Activated CD4-positive, alpha-beta T cell treated with anti-CD3 and anti-CD28 coated beads for 24 hours (primary cell): Measurements from ENCODE around the gene COQ2.
"Not testable (repeated sequence)": the region's sequence is repeated elsewhere in the genome, so short reads cannot be mapped to it uniquely, and the experiment has no call there.

Experiments used
- DNase-seq, 2 donors: peaks; one replicate each; pipeline ENCODE4 v3.0.0-alpha.2; 2020; ENCODE audit warnings: low read depth in 2 of 2

The COQ2 gene

DNA sequence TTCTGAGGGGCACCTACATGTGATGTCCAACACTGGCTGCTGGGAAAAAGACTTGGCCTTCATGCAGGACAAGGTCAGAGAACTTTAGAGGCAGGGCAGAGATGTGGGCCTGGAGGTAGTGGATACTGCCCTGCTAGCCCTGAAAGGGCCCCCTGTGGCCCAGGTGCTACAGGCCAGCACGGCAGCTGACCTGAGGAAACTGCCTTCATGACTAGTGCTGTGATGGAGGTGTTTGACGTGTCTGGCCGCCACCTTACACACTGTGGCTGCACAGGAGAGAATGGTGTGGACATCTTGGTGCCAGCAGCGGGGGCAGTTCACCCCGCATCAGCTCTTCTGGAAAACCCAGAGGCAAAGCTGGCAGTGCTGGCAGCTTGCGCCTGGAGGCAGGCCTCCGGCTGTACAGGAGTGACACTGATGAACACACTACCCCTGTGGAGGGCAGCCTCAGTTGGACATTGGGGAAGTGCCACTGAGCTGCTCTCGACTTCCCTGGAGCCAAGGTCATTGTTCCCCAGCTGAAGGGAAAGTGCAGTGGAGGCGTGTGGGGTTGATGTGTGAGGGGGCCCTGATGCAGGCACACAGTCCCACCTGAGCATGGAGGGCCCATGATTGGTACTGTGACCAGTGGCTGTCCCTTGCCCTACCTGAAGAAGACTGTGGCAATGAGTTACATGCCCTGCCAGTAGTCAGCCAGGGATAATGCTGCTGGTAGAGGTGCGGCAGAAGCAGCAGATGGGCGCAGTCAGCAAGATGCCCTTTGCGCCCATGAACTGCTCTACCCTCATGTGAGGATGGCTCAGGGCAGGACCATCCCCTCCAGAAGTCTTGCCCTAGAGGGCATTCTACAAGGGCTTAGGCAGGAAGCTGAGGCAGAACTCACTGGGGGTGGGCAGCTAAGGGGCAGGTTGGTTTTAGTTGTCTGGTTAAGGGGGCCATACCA, 36.9 kb downstream of the COQ2 start:
- DNase-seq: no peak

DNA sequence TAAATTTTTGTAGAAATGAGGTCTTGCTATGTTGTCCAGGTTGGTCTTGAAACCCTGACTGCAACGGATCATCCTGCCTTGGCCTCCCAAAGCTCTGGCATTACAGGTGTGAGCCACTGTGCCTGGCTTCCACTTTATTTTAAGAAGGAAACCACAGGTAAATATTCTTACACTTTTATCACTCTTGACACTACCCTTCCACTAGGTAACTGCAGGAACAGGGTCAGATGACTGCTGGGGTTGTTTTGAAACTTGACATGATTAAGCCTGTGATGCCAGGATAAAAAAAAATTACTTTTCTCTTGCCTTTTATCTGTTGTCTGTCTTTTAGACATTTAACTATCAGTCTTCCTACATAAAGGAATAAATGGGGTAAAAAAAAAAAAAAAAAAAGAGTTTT, 43.5 kb downstream of the COQ2 start:
- DNase-seq: no peak

DNA sequence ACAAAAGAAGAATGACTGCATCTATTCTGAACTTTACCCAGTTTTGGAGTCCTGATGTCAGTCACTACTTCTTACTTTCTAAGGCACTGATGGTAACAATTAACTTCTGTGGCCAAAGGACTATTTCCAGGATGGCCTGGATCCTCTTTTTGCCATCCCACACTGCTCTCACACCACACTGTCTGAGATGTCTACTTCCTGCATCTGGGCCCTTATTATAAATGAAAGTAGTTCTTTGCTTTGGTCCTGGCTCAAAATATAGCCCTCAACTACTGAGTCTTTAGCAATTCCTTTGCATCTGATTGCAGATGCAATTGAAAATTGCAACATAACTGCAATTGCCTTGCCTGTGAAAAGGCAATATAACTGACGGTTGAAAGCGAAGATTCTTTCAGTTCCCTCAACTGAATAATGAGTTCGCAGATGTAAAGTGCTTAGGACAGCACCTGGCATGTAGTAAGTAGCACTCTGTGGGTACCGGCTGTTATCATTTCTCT, 44.2 kb downstream of the COQ2 start:
- no peak for DNase-seq

DNA sequence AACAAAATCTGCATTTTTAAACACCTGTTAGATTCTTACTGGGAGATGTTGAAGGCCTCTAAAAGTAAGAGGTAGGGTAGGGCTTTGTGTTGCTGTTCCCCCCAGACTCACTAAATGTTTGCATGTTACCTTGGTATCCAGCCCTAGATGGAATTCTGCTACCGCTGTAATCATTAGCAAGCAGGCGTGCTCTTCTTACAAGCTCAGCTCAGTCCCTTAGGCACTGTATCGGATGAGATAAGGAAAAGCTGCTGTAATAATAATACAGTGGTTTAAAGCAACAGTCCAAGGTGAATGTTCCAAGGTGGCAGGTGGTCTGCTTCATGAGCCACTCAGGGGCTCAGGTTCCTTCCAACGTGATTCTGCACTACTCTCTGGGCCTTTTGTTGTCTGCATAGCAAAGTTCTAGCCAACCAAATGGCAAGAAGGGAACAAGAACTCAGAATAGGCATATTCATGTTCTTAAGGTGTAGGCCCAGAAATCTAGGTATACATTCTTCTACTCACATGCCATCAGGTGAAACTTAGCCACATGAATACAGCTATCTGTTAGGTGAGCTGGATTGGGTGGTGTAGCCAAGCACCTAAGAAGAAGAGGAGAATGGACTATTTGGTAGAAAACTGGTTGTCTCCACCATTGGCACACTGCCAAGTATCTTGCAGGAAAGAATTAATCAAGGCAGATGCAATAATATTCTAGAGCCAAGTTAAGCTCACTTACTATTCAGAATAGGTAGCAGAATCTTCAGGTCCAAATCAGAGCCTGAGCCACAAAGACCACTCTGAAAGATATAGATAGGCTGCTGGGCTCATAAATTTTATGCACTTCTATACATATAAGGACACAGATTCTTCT, 46.0 kb downstream of the COQ2 start:
- no peak for DNase-seq

DNA sequence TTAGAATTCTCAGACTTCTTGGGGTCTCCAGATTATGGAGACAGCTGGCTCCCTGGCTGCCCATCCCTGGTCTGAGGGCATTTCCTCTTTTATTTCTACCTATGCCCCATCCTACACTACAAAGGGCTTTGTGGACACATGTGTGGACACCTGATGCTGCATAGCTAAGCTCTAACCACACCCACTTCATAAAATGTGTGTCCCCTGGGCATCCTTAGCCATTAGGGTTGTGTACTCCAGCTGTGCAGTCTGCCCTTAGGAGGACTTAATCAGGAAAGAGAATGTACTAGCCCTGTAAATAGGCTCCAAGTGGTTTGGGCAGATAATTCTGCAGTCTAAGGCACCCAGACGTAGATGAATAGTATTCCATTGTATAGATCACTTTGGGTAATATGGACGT, 47.0 kb downstream of the COQ2 start:
- no peak for DNase-seq

DNA sequence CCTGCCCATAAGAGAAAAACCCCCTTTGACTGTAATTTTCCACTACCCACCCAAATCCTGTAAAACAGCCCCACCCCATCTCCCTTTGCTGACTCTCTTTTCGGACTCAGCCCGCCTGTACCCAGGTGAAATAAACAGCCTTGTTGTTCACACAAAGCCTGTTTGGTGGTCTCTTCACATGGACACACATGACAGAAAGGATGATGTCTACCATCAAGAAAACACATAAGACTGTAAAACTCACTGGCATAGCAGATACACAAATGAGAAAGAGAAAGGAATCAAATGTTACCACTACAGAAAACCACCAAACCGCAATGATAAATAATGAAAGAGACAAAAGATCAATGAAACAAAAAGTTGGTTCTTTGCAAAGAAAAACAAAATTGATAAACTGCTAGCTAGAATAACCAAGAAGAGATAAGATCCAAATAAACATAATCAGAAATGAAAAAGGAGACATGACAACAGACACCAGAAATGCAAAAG, 48.9 kb downstream of the COQ2 start:
- DNase-seq: not testable (repeated sequence)

DNA sequence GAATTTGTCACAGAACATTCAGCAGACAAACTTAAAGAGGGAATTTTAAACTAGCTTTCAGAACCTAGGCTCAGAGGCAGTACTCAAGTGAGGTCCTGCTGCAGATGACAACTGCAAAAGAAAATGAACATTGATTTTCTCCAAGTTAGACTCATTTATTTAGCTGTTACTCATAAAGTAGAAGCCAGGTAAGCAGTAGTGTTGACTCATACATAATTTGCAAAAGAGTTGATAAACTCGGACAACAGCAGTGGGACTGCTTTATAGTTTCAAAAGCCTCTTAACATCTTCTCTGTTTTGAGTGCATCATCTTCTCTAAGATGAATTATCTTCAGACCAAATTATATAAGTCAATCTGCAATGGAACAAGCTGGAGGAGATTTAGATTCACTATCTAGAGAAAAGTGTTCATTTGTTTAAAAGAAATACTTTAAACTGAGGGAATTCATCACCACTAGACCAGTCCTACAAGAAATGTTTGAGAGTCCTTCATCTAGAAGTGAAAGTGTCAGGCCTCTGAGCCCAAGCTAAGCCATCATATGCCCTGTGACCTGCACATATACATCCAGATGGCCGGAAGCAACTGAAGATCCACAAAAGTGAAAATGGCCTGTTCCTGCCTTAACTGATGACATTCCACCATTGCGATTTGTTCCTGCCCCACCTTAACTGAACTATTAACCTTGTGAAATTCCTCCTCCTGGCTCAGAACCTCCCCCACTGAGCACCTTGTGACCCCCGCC, 49.5 kb downstream of the COQ2 start:
- DNase-seq: no peak

DNA sequence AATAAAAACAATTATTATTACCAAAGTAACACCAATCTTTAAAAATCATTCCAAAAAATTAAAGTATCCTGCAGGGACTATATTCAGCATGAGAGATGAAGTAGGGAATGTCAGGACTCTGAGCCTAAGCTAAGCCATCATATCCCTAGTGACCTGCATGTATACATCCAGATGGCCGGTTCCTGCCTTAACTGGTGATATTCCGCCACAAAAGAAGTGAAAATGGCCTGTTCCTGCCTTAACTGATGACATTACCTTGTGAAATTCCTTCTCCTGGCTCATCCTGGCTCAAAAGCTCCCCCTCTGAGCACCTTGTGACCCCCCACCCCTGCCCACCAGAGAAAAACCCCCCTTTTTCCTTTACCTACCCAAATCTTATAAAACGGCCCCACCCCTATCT, 50.2 kb downstream of the COQ2 start:
- not testable (repeated sequence) for DNase-seq

DNA sequence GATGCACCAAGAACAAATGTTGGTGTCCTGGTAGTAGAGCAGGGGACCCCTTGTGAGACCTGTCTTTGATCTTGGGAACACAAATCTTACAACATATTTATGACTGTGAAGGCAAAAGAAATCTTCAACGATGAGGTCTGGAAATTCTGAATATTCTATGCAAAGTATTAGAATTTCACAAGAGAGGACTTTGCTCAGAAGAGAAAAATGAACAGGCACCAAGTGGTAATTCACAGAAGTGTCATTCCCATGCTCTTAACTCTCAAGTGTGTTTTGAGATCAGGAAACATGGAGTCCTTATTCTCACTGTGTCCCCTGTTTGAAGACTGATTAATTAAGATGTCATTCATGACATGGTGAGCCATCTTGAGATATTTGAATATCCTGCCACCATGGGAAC, 52.5 kb downstream of the COQ2 start:
- no peak for DNase-seq

DNA sequence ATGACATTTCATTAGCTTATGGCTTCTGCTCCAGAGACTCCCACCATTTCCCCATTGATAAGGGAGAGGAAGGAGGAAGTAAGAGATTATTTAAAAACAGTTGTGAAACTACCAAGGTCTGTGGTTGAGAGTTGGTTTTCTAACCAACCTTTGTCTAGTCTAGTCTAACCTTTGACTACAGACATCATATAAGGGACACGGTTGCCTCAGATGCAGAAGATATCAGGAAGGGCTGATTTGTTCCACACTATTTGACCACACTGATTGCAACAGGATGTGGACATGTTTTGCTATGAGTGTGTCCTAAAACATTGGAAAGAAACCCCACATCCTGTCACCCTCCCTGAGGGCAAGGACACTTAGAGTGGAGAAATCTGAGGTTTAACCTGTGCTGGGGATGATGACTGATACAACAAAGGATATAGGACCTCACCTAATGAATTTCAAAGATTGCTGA, 53.0 kb downstream of the COQ2 start:
- DNase-seq: no peak

DNA sequence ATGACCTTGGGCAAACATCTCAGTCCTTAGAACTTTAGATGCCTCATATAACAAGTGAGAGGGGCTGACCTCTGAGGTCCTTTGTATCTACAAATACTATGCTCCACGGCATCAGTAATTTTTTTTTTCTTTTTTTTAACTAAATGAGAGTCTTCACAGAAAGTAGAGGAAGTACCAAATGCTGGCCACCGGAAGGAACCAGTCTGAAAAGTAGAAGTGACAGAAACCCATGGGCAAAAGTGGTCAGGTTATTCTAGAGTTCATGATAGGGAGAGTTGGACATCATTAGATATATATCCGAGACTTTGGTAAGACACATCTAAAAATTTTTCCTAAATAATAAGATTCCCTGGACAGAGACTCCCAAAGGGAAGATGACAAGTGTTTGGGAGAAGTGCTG, 53.7 kb downstream of the COQ2 start:
- DNase-seq: no peak

DNA sequence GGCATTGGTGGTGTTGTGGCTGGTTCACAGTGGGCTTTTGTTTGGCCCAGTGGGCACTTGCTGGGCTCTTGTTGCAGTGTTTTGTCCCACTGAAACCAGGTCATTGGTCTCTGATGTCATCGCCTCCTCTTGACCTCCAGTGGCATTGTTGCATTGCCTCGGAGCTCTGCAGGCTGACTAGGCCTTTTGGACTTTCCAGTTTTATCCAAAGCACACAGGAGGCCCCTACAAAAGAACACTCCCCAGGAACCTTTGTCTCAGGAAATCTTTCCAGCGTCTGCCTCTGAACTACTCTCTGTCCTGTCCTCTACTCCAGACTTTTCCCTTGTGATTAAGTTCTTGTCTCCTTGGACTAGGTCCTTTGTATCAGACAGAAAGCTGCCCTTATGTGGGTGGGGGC, 54.8 kb downstream of the COQ2 start:
- no peak for DNase-seq

DNA sequence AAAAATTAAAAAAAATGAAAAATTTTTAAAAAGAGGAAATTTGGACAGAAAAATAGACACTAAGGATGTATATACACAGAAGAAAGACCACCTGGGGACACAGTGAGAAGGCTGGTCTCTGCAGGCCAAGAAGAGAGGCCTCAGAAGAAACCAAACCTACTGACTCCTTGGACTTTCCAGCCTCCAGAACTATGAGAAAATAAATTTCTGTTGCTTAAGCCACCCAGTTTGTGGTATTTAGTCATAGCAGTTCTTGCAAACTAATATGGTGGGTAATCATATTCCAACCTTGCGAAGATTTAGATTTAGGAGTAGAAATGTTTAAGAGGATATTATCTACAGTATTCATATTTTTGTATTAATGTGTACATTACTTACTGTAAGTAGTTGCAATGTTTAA, 56.4 kb downstream of the COQ2 start:
- DNase-seq: no peak

DNA sequence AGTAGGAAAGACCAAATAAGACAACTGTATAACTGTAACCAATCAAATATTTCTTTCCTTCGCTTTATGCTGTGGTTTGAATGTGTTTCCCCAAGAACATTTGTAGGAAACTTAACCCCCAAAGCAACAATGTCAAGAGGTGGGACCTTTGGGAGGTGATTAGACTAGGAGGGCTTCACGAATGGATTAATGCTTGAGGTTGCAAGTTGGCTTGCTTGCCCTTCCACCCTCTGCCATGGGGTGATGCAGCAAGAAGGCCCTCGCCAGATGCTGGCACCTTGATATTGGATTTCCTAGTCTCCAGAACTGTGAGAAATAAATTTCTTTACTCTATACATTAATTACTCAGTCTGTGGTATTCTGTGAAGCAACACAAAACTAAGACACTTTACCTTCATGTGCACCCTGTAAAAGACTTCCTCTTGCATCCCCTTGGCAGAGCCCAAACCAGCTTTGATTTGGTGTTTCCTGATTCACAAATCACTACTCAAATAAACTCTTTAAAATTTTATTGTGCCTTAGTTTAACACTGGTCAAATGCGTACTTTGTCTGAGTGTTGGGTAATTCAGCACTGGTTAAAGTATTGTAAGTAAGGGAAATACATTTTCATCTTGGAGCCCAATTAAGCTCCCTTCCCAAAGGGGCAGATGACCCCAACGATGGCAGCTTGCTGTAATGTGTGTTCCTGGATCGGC, 59.9 kb downstream of the COQ2 start:
- no peak for DNase-seq

DNA sequence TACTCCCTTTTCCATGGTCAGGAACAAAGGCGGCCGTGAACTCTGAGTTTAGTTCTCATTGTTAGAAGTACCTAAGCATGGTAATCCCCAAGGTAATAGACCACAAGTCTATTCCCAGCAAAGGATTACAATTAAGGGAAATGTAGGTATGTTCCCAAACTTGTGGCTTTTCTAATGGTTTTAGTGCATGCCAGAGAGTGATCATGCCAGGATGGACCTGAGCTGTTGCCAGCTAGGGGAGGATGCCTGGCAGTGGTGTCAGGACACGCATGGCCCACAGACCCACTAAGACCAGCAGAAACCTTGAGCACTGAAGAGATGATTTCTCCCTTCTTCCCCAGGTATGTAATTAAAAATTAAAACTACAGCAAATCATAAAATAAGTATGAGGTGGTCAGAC, 60.8 kb downstream of the COQ2 start:
- DNase-seq: no peak

DNA sequence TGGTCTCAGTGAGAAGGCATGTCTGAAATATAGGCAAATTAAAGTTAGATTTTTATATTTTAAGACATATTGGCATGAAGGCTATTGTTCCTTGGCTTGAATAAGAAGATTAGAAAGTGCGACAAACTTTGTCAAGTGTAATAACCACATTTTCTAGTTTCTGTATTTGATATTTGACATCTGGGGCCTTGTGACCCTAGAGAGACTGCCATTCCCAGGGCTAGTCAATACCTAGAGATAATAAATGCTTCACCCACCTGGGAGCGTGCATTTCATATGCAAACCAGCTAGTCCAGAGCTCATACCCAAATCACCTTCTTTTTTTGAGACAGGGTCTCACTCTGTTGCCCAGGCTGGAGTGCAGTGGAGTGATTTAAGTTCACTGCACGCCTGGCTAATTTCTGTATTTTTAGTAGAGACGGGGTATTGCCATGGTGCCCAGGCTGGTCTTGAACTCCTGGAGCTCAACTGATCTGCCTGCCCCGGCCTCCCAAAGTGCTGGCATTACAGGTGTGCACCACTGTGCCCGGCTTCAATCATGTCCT, 62.6 kb downstream of the COQ2 start:
- DNase-seq: no peak

DNA sequence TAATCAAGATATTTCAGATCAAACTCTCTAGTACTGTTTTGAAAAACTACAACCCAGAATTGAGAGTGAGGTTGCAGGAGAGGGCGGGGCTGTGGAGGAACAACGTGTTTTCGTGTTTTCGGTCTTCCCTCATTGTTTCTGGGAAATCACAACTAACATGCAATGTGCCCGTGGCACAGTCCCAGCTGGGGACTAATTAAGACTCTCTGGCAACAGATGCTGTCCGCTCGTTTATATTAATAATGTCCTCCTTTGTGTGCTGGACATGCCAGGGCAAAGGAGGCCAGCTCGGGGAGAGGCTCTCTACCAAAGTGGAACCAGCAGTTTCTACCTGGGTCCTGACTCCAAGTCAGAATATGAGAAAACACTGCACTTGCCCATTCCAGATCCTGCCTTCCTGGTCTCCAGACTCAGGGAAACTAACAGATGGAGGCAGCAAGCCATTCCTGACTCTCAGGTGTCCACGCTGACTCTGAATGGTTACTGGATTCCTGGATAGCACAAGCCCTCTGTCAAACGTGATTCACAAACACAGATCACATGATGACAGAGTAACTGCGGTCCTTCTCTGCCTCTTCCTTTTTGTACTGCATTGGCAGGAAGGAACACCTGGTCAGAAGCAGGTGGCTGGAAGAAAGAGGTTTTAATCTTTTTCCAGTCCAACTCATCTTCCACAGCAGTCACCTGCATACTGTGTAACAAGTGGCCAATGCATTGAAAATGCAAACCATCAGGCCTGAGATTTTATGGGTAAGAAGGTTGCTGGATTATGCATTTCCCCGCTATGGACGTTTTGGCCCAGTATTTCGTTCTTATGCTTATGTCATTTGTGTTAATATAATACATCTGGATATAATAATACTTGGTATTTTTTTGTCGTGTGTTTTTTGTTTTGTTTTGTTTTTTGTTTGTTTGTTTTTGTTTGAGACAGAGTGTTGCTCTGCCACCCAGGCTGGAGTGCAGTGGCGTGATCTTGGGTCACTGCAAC, 65.0 kb downstream of the COQ2 start:
- DNase-seq: peak; percentile 48 to 62

DNA sequence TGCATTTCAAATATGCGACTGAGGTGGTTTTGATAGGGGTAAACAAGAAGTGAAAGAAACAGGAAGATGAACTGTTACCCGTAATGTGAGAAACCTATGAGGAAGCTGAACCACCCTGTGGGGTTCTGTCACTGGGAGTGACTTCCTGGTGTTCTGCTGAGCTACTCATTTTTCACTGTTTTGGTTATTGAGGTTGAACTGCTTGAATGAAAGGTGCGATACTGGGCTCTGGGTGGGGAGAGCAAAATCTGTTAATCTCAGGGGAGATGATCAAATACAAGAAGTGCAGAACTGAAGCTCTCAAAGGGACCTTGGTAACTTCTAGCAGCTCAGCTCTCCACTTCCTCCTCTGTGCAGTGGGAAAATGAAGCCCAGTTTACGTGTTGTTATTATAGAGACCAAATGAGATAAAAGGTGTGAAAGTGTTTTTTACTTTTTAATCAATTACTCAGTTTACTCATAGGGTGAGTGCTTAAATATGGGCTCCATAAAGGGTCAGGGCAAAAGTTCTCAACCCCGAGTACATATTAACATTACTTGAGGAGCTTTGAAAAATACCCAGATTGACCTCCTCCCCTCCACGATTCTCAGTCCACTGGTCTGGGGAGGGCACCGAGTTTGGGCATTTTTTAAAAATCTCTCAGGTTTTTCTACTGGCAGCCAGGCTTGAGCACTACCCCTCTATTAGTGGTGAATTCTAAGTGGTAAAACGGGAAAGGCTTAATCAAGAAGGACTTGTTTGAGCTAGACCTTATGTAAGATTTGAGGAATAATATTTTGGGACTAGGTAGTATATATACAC, 66.7 kb downstream of the COQ2 start:
- DNase-seq: no peak
